ENCODE measurements around the gene FNBP1L.
"Not testable (repeated sequence)": the region's sequence is repeated elsewhere in the genome, so short reads cannot be mapped to it uniquely, and the experiment has no call there.

Gene FNBP1L

DNA sequence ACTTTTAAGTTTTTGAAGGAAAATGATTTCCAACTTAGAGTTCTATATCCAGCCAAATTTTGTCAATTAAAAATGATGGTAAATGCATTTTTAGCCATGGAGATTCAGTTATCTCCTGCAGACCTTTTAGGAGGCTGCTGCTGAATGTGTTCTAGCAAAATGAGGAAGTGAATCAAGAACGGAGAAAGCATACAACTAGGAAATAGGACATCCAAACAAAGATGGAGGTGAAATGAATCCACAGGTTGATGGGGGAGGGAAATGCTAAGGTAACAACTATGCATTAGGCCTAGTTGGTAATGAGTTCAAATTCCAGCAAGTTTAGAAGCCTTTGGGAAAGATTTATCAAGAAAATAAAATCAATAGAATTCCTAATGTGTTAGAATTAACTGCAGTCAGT, 80.5 kb downstream of the FNBP1L start:
- no peak for DNase-seq

DNA sequence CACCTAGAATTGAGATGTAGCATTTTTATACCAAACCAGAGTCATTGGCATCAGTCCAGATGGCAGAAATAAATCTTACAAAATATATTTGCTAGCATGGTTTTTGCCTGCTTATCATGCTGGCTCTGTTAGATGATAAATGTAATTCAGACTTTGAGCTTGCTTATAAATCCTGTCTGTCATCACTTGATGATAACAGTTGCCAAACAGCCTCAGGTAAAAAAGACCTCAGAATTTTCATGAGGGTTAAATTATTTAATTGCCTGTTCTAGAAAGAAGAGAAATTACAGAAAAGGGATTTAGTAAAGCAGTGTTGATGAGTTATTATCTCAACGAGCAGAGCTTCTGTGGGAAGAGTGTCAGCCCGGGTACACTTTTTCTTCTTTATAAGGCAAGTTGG, 83.3 kb downstream of the FNBP1L start:
- DNase-seq: no peak

DNA sequence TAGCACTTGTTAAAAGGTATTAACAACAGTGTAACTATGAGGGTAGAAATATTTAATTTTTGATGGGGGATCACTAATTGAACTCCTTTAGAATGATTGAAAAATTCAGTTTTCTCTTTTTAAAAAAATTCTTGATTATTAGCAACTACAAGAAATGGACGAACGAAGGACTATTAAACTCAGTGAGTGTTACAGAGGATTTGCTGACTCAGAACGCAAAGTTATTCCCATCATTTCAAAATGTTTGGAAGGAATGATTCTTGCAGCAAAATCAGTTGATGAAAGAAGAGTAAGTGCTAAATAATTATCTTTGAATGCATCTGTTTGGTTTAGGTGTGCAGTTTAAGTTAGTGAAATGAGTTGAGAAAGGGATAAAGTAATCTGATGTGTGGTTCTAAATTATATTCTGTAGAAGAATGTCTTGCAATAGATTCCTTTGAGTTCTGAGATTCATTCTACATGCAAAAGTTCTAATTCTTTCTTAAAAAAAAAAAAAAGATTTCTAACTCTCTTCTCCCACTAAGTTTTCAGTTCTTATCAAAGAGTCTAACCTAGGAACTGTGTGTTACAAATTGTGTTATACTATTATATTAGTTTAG, 85.0 kb downstream of the FNBP1L start:
- DNase-seq: no peak

DNA sequence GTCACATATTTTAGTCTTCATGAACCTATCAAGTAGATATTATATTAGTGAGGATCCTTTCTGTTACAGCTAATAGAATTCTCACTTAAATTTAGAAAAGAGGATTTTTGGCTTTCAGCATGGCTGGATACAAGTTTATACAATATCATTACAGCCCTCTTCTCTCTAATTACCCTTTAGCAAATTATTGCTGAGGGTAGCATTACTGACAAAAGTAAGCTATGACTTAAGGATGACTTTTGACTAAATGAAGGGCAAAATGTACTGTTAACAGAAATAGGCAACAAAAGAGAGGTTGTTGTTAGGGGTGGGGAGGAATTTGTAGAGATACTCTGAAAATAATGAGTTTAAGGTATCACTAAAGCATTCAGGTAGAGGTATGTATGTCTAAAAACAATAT, 85.8 kb downstream of the FNBP1L start:
- DNase-seq: no peak

DNA sequence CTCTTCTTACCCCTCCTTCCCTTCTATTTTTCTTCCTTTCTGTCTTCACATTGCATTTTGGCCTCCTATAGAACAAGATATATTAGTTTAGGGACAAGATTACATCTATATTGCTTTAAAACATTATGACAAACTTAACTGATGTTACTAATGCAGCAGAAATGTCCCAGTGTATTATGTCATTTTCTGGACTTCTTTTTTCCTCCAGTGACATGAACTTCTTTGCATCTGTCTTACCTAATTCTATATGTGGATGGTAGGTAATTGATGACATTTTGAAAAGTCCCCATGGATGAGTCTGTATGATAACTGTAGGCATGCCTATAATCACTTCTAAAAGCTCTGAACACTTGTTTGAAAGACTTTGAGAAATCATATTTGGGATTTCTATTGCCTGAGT, 89.5 kb downstream of the FNBP1L start:
- DNase-seq: no peak

DNA sequence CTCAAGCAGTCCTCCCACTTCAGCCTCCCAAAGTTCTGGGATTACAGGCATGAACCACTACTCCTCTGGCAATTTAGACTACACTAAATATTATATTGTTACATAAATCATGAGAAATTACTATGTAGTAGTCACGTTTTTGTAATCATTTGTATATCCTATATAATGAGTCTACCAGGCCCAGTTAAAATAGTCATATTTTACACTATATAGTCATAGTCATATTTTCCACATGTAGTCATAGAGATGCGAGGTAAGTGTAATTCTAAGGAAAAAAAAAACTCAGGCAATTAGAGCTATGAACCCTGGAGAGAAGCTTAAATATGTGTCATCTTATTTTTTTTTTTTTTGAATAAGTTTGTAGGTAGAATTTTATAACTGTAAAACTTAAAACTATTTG, 90.0 kb downstream of the FNBP1L start:
- no peak for DNase-seq

DNA sequence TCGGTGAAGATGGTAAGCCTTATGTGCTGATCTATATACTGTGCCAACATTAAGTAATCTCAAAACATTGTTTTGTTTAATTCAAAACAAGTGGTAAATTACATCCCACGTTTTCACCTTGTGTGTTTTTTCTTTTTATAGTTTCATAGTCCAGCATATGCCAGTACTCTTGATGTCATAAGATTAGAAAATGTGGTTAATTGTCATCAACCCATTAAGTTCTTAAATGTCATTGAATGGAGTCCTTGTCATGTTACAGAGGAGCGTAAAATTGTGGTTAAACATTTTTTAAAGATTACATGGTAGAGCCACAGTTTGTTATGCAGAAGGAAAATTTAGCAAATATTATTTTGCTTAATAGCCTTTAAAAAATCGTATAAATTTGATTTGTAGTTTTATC, 93.1 kb downstream of the FNBP1L start:
- no peak for DNase-seq

DNA sequence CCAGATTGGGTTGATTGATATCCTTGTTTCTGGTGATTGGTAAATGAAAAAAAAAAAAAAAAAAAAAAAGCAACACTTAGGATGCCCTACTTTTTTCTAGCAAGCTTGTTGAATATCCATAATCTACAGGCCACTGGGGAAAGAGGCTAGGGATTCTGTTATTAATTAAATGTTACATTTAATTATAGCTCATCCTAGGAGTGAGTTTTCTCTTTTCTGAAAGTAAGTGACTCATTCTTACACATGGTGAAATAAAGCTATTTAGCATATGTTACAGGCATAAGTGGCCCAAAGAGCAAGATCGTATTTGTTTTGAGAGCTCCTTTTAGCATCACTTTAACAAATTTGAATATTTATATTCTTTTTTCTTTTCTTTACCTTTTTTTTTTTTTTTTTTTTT, 94.5 kb downstream of the FNBP1L start:
- DNase-seq: no peak

DNA sequence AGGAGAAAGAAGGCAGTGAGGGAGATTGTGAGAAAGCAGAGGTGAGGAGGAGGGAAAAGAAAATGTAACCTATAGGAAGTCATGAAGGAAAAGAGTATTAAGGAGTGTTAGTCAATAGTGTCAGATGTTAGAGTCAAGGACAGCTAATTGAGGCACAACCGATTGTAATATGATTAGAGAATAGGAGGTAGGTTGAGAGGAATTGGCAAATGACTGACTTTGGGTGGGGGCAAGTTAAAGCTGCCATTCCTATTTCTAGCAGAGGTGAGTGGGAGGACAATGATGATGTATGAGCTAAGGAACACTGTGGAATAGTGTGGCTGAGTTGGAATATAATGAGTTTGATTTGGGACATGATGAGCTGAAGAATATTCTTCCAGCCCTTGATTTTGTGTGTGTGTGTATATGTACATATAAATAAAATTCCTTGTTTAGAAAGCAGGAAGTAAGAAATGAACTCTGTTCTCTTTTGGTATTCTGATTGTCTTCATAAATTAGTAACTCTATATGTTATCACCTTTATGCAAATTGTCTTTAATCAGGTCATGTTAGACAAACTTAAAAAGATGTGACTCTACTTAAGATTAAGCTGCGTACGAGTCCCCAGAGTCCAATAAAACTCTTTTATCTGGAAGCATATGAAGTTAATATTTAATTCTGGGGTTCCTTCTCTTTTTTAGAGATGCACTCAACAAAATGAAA, 98.4 kb downstream of the FNBP1L start:
- peak in 3 of 56 donors; percentile 10 to 48 (median 10) for DNase-seq

DNA sequence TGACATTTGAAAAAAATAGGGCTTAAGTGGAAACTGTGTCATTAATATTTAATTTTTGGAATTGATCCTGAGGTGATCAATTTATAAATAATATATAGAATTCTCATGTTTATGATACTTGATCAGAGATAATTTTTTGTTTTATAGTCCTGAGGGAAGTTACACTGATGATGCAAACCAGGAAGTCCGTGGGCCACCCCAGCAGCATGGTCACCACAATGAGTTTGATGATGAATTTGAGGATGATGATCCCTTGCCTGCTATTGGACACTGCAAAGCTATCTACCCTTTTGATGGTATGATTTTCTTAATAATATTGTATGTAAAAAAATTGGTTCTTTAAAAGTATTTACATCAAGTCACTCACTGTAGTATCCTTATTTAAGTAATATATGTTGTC, 101.2 kb downstream of the FNBP1L start:
- no peak for DNase-seq

DNA sequence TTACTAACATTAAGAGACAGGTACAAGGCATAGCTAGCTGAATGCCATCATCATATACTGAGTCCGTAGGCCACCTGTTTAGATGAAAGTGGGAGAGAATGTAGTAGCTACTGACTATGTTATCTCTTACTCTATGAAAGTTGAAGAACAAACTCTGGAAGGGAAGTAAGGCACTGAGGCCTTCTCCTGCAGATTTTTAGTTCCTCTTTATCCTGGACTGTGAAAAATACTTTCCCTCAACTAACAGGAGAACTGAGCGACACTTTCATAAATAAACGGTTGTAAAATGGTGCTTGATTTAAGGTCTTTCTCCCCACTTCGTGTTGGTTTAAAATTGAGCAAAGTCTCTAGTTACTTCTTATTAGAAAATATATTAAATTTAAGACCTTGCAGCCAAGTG, 101.9 kb downstream of the FNBP1L start:
- no peak for DNase-seq

DNA sequence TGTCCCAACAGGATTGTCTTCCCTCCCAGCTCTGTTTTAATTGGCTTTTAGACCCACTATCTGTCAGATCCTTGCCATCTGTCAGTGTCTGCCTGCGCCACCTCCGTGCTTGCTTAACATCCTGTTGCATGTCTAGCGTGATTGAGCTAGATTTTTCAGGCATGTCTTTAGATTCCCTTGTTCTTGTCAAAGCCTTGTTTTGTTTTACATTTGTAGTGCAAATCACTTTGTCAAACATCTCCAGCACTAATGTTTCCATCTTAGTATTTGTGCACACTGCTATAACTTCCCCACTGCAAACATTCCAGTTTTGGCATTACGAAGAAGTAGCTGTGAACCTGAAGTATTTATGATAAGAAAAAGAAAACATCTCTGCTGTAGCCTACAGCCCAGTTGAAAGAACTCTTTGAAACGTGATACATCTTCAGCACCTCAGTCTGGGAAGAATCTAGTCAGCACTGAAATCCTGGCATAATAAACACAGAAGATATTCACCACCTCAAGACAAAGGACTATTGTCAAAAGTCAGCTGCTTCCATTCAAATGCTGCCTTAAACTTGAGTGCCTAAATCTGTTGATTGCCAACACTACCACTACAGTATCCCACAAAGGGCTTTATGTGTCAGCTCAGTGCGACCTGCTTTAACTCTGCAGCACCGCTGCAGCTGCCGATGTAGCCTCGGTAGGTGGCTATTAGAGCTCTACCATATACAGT, 105.0 kb downstream of the FNBP1L start:
- peak in 30 of 56 donors; percentile 3 to 67 (median 30) for DNase-seq

DNA sequence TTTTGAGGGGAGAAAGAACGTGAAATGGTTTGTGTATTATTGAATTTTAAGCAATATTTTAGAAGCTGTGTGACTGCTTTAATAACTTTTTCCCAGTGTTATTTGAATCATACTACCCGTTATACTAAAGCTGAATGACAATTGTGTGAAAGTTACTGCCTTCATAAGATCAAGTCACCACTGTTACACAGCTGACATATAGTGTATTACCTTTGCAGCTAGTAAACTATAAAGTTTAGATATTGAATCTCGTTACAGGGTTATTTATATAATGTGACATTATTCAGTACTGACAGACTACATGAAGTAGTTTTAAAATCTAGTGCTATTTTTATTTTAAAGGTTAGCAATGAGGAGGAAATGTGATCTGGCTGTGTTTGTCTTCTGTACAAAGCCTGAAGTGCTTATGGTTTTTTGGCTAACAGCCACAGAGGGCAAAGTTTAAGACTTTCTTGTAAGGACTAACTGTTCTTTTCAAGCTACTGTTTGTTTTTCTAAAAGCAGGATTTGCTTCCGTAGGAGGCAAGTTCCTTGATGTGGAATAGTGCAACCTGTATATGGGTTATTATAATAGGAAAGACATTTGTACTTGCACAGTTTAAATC, 106.1 kb downstream of the FNBP1L start:
- not testable (repeated sequence) for DNase-seq

DNA sequence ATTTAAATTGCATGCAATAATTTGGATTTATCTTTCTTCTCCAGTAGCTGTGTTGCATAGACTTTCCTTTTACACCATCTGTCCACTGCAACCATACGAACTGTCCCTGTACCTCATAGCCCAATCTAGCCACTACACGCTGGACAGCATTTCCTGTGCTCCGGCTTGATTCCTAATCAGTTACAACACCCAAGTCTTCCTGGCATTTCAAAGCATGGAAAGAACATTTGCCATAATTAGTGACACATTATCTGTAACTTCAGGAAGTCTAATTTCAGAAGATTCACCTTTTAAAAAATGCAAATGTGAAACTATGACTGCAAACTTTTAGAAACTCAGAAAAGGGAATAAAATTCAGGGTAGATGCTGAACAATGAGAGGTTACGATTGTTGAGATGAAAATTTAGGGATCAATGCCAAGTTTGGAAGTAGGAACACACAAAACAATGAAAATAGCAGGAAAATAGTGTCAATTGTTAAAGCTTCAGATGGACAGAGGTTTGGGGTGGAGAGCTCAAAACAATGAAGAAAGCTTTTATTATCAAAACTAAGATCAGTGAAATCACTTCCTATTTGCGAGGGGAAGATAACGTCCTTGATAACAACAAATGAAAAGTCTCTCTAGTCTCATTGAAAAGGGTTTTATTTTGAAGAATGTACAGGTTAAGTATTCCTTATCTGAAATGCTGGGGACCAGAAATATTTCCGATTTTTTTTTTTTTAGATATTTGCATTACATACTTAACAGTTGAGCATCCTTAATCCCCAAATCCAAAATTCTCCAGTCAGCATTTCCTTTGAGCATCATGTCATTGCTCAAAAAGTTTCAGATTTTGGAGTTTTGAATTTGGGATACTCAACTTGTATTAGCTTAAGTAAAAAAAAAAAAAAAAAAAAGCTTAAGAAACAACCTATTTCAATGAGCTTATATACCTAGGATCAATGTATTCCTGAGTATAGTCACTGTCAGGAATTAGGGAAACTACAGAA, 107.3 kb downstream of the FNBP1L start:
- DNase-seq: no peak

DNA sequence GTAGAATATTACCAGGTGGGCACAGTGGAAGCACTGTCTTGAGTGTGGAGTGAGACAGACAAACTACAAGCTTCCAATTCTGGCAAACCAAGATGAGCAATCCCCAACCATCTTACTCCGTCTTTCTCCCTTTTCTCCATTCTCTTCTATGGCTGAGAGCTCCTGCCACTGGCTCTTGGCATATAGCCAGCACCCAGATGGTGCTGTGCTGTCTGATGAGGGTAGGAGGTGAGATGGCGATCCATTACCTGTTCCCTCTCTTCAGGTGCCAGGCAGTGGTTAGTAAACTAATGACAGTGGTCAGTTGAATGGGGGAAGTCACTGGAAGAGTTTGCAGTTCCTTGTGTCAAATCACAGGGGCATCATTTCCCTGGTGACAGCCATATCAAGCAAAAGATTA, 108.4 kb downstream of the FNBP1L start:
- no peak for DNase-seq

DNA sequence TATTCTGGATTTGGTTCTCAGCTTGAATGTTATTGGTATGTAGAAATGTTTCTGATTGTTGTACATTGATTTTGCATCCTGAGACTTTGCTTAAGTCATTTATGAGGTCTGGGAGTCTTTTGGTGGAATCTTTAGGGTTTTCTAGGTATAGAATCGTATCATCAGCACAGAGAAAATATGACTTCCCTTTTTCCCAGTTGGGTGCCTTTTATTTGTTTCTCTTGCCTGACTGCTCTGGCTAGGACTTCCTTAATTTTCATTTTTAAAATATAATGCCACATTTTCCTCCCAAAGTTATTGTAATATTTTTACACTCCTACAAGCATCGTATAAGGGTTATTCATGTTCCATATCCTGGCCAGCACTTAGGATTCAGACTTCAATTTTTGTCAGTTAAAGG, 111.1 kb downstream of the FNBP1L start:
- DNase-seq: no peak

DNA sequence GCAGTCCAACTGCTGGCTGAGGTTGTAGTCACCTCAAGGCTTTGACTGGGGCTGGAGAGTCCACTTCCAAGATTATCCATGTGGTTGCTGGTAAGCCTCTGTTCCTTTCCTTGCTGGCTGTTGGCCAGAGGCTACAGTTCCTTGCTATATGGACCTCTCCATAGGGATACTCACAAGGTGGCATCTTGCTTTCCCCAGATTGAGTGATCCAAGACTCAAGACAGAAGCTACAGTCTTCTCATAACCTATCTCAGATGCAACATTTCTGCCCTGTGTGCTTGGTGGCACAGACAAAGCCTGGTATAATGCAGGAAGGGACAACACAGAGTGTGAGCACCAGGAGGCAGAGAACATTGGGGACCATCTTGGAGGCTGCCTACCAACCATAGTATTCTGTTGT, 111.8 kb downstream of the FNBP1L start:
- no peak for DNase-seq

DNA sequence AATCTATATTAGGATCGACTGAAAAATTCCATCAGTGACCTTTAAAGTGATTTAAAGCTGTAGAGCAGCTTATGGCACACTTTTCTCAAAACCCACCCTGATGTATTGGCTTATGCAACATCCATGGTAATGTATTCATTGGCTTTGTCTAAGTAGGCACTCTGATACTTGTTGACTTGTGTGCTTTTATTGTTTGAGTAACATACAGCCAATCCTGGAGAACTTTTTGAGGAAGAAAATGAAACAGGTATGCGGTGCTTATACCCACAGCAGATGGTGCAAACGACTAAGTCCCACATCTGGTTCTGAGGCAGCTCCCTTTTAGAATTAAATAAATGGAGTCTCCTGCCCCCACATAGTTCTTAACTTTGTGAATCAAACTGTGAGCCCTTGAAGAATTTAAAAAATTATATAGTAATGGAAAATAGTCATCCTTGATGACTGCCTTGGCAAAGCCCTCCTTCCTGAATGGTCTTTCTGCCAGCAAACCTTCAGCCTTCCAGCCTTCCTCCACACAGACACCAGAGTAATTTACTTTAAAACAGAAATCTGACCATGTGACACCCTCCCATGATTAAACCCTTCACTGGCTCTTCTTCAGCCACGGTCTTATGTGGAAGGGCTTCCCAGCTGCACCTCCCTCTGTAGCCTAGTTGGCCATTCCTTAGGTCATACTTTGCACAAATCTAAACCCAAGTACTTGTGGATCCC, 117.7 kb downstream of the FNBP1L start:
- DNase-seq: no peak

DNA sequence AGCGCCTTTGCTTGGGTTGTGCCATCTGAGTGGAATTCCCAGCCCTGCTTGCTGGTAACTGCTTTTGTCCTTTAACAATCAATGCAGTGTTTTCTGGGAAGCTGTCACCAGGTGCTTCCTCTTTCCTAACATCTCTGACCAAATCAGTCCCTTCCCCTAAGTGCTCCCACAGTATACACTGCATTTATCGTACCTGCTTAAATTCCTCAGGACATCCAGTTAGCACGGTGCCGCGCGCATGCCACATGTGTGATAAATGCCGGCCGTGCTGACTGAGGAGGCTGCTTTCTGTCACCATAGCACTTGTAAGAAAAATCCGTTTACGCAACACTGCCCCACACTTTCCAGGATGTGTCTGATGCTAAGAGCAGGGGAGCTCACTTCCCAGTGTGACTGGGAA, 118.3 kb downstream of the FNBP1L start:
- DNase-seq: no peak

DNA sequence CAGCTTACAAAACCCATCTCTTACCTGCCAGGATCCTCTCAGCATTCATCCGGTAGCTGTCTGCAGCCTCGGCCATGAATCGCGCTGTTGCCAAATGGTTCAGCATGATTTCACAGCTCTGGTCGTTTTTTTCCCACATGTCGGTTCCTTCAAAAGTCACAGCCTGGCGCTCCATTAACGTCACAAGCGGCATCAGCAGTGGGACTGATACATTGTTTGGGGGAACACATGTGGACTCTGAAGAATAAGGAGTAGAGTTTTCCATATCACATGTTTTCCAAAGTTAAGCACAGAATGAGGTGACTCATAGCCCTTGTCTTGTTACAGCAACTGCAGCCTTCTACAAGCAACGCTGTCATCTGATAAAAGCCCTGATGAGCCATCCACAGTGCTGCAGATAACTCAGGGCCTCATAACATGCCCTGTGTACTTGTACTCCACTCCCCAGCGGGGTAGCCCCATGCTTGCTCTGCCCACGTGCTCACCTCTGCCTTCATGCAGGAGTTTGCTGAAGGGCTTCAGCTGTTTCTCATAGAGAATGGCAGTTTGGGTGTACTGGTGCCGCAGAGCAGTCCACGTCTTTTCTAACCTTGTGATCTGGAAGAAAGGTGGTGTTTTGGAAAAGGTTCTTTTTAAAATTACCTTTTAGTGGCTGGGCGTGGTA, 119.5 kb downstream of the FNBP1L start:
- peak in 6 of 56 donors; percentile 28 to 56 (median 30) for DNase-seq
